Ramos (cell line): ENCODE data around the gene TBC1D9B.
"Not testable (repeated sequence)": the region's sequence is repeated elsewhere in the genome, so short reads cannot be mapped to it uniquely, and the experiment has no call there.

Source experiments
- in situ Hi-C: fragments of 300-500 bp; cut with MboI; formaldehyde crosslinking; loops from one replicate; pipeline ENCODE4 v1.14.3; 2022; ENCODE audit warnings: low sequenced_read_pairs; ENCODE audit not compliant: unreplicated experiment

TBC1D9B gene

GRCh38 chr5:179841621-179842020 lies 66.1 kb downstream of the TBC1D9B start:
- in situ Hi-C loops, result no loop called here

DNA sequence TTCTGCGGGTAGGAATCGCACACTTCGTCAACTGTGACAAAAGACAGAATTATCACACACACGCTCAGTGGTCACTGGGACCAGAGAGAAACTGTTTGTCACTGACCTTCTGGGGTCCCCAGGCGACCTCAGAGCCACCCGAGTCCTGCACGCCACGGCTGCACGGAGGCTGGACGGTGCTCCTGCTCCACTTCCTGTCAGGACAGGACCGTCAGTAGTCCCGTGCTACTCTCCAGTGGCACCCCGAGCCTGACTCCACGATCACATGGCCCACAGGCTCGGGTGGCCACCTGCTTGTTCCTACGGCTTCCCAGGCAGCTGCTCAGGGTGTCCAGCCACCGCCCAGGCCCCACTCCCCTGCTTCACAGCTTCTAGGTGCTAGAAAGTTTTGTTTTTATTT lies 66.9 kb downstream of the TBC1D9B start:
- in situ Hi-C loops, result no loop called here

GRCh38 chr5:179840321-179840720 lies 67.4 kb downstream of the TBC1D9B start:
- in situ Hi-C loops, result no loop called here

- in situ Hi-C loops, result no loop called here
These were observed 68.1 kb downstream of the TBC1D9B start for GRCh38 chr5:179839328-179840256.

DNA sequence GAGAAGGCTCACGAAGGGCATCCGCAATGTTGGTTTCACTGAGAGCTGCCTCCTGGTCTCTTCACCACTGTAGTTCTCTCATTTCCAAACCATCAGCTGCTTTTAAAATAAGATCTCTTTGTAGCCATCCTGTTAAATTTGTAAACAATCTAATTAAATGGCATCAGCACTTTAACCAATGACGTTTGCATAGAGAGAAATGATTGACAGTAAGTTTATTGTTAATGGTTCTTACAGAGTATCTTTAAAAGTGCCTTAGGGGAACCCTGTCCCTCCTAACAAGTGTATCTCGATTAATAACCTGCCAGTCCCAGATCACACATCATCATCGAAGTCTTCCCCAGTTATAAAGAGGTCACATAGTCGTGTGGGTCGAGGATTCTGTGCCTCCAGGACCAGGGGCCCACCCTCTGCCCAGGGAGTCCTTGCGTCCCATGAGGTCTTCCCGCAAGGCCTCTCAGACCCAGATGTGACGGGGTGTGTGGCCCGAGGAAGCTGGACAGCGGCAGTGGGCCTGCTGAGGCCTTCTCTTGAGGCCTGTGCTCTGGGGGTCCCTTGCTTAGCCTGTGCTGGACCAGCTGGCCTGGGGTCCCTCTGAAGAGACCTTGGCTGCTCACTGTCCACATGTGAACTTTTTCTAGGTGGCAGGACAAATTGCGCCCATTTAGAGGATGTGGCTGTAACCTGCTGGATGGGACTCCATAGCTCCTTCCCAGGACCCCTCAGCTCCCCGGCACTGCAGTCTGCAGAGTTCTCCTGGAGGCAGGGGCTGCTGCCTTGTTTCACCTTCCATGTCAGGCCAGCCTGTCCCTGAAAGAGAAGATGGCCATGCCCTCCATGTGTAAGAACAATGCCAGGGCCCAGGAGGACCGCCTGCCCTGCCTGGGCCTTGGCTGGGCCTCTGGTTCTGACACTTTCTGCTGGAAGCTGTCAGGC lies 70.4 kb downstream of the TBC1D9B start:
- in situ Hi-C loops, result no loop called here

DNA sequence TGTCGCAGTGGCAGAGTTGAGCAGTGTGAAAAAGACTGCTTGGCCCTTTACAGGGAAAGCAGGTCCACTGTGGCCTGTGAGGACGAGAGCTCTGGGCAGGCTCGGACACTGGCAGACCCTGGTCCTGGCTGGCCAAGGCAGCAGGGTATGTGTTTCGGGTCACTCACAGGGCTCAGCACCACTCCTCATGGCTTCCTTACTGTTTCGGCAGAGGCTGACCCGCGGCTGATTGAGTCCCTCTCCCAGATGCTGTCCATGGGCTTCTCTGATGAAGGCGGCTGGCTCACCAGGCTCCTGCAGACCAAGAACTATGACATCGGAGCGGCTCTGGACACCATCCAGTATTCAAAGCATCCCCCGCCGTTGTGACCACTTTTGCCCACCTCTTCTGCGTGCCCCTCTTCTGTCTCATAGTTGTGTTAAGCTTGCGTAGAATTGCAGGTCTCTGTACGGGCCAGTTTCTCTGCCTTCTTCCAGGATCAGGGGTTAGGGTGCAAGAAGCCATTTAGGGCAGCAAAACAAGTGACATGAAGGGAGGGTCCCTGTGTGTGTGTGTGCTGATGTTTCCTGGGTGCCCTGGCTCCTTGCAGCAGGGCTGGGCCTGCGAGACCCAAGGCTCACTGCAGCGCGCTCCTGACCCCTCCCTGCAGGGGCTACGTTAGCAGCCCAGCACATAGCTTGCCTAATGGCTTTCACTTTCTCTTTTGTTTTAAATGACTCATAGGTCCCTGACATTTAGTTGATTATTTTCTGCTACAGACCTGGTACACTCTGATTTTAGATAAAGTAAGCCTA lies 71.3 kb downstream of the TBC1D9B start:
- in situ Hi-C loops, result no loop called here

DNA sequence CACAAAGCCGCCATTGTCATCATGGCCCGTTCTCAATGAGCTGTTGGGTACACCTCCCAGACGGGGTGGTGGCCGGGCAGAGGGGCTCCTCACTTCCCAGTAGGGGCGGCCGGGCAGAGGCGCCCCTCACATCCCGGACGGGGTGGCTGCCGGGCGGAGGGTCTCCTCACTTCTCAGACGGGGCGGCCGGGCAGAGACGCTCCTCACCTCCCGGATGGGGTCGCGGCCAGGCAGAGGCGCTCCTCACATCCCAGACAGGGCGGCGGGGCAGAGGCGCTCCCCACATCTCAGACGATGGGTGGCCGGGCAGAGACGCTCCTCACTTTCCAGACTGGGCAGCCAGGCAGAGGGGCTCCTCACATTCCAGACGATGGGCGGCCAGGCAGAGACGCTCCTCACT lies 72.8 kb downstream of the TBC1D9B start:
- in situ Hi-C loops, result not testable (repeated sequence)

DNA sequence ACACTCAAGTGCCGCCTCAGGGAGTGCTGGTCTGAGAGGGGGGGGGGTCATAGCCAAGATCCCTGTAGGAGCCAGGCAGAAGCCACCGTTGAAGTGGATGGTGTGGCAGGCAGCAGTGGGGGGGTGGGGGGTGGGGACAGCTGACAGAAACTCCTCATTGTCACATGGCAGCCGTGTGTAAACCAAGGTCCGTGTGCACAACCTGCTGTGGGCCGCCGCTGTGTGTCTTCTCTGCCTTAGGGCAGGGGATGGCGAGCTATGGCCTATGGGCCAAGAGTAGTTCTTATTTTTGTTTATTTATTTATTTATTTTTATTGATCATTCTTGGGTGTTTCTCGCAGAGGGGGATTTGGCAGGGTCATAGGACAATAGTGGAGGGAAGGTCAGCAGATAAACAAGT lies 73.6 kb downstream of the TBC1D9B start:
- in situ Hi-C loops, result no loop called here

- in situ Hi-C loops, result no loop called here
These were observed 74.0 kb downstream of the TBC1D9B start for GRCh38 chr5:179833709-179834070.

GRCh38 chr5:179833056-179833708 lies 74.5 kb downstream of the TBC1D9B start:
- in situ Hi-C loops, result no loop called here

DNA sequence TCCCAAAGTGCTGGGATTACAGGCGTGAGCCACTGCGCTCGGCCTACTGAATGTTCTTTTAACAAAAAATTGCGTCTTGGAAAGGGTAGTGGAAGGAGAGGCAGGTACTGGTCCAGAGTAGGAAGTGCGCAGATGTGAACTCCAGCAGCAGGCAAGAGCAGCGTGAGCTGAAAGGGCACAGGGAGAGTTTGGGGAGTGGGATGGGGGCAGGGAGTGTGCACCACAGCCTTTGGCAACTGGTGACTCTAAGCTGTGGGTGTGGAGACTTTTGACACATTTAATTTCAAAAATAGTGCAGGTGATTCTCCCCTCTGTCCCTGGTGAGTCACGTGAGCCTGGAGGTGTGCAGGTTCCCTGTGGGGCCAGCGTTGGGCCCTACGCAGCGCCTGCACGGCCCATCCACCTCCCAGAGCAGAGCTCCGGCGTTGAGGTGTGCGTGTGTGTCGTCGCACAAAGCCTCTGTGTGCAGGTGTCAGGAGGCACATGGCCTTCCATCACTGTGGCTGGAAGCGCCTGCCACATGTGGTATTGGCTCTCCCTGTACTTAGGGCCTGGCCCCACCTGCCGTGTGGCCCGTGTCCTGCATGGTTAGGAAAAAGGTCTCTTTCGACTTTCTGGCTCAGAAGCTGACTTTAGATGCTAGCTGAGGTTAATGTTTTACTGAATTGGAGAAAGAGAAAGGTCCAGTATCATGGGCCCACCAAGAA lies 75.5 kb downstream of the TBC1D9B start:
- in situ Hi-C loops, result no loop called here

GRCh38 chr5:179830818-179831468 lies 76.8 kb downstream of the TBC1D9B start:
- in situ Hi-C loops, result no loop called here

DNA sequence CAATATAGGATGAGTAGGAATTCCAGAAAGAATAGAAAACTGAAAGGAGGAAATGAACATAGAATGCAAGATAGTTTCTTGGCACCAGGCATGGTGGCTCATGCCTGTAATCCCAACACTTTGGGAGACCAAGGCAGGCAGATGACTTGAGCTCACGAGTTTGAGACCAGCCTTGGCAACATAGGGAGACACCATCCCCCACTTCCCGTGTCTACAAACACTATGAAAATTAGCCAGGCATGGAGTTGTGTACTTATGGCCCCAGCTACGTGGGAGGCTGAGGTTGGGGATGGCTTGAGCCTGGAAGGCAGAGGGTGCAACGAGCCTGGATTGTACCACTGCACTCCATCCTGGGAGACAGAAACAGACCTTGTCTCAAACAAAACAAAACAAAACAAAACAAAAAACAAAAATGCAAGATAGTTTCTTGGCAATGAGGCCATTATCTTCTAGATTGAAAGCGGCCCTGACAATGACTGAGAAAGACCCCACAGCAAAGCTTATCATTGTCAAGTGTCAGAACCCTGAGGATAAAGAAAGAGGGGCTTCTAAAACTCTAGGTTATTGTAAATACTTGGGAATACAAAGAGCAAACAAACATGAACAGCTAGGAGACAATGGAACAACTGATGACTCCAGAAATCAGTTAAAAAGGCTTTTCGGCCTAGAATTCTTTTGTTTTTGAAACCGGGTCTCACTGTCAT lies 77.8 kb downstream of the TBC1D9B start:
- in situ Hi-C loops, result no loop called here

GRCh38 chr5:179828756-179829421 lies 78.8 kb downstream of the TBC1D9B start:
- in situ Hi-C loops, result no loop called here

- in situ Hi-C loops, result no loop called here
These were observed 80.0 kb downstream of the TBC1D9B start for GRCh38 chr5:179827680-179828079.

DNA sequence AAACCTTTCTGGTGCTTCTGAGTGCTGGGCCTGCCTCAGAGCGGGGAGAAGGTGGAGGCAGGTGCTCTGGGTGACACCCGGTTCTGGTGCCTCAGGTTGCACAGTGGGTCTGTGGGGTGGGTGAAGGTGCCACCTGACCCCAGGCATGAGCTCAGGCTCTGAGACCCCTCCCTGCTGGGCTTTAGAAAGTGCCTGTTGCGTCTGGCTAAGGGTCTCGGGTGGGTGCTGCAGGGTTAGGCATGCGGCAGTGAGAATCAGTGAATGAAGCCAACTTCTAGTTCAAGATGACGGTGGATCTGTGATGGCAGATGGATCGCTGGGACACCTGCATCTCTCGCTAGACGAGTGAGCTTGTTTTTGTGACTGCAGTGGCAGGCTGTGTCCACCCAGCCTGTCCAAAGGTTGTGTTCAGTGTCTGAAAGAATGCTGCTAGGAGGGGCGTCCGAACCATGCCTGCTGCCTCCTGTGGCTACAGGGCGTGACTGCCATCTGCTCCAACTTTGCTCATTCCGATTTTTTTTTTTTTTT lies 82.0 kb downstream of the TBC1D9B start:
- in situ Hi-C loops, result no loop called here

DNA sequence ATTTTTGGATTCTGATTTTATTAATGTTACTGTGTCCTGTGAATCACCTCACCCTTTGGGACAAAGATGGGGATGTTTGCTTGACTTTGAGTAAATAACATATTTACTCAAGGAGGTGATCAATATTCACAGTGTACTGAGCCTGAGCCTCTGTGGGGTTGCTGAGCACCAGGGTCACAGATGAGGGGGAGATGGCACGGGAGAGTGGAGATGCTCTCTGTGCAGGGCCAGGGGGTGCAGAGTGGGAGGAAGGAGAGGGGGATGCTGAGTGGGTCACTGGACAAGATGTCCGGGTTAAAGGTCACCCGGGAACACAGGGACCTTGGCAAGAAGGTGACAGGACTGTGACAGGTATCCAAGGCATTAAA lies 83.0 kb downstream of the TBC1D9B start:
- in situ Hi-C loops, result no loop called here
